PC-9 (cell line): ENCODE measurements around the gene EIF4E1B. TPM values are rescaled to one million over a fixed set of nuclear protein-coding genes. Genes with fewer than 3 reads are reported as not detected.

Experiments used
- BruUV-seq: library from RNA; stranded (reverse); fragments of 400-500 nt; replicated peaks from 2 replicates; lab custom pipeline; 2021; lab: Mats Ljungman, UMichigan
- CTCF ChIA-PET: fragments of 300-600 bp; sonication (Branson Sonifier 250); formaldehyde crosslinking; loops from one replicate; lab custom pipeline; 2022; ENCODE audit warnings: antibody characterized with exemption; lab: Charles Lee
- POLR2A ChIA-PET: fragments of 300-600 bp; sonication (Branson Sonifier 250); formaldehyde crosslinking; loops from one replicate; lab custom pipeline; 2022; ENCODE audit warnings: antibody characterized with exemption; ENCODE audit not compliant: unreplicated experiment; lab: Charles Lee
- DNase-seq, 2 experiments: peaks; one replicate each; pipeline versions ENCODE4 v3.0.0 to v3.0.0-alpha.2; 2015 to 2022; ENCODE audit warnings: mixed read lengths in 1 of 2
- H2AFZ ChIP-seq: fragments of 200-600 bp; sonication (generic); 2 replicates; pipeline ENCODE4 v1.8.1; 2017; ENCODE audit warnings: antibody characterized with exemption
- H3F3A ChIP-seq: fragments of 200-600 bp; sonication (generic); 2 replicates; pipeline ENCODE4 v1.8.1; 2017; ENCODE audit warnings: antibody characterized with exemption, mild to moderate bottlenecking, low read depth; ENCODE audit not compliant: insufficient read depth
- H3K27ac ChIP-seq: fragments of 200-600 bp; sonication (generic); 2 replicates; pipeline ENCODE4 v1.6.1; 2016; ENCODE audit warnings: mixed run types
- H3K27me3 ChIP-seq: fragments of 200-600 bp; sonication (generic); 2 replicates; pipeline ENCODE4 v1.6.1; 2016; ENCODE audit warnings: low read depth, mixed run types; ENCODE audit not compliant: insufficient read depth
- H3K36me3 ChIP-seq: fragments of 200-600 bp; sonication (generic); 2 replicates; pipeline ENCODE4 v1.6.1; 2016; ENCODE audit warnings: low read depth, mixed run types
- H3K4me1 ChIP-seq: fragments of 200-600 bp; sonication (generic); replicated peaks from 2 replicates; pipeline ENCODE4 v1.6.1; 2016; ENCODE audit warnings: mixed run types; ENCODE audit not compliant: insufficient read depth
- H3K4me2 ChIP-seq: fragments of 200-600 bp; sonication (generic); 2 replicates; pipeline ENCODE4 v1.6.1; 2017; ENCODE audit warnings: mixed run types
- H3K4me3 ChIP-seq: fragments of 200-600 bp; sonication (generic); 2 replicates; pipeline ENCODE4 v1.6.1; 2016; ENCODE audit warnings: mixed run types
- H3K79me2 ChIP-seq: fragments of 200-600 bp; sonication (generic); 2 replicates; pipeline ENCODE4 v1.6.1; 2017; ENCODE audit warnings: low read depth, mixed run types
- H3K9me2 ChIP-seq: fragments of 200-600 bp; sonication (generic); 2 replicates; pipeline ENCODE4 v1.8.1; 2017; ENCODE audit warnings: mild to moderate bottlenecking; ENCODE audit not compliant: insufficient read depth
- H3K9me3 ChIP-seq: fragments of 200-600 bp; sonication (generic); 2 replicates; pipeline ENCODE4 v1.8.1; 2016; ENCODE audit warnings: low read depth; ENCODE audit not compliant: insufficient read depth
- H4K20me1 ChIP-seq: fragments of 200-600 bp; sonication (generic); 2 replicates; pipeline ENCODE4 v1.8.1; 2017; ENCODE audit not compliant: insufficient read depth
- EZH2 ChIP-seq: fragments of 200-600 bp; sonication (generic); IDR thresholded peaks from 2 replicates; pipeline ENCODE4 v1.8.0; 2017; ENCODE audit warnings: antibody characterized with exemption, low read depth
- intact Hi-C: fragments of 100-400 bp; cut with micrococcal nuclease; formaldehyde crosslinking; loops from one replicate; pipeline ENCODE4 v1.10.0; 2022; ENCODE audit not compliant: unreplicated experiment
- total RNA-seq: library from RNA; stranded (reverse); gene quantifications from 2 replicates; pipeline ENCODE4 v1.2.3, GENCODE V29; 2021
- TF ChIP-seq, protein P1 (sequence below): fragments of 200-600 bp; sonication (generic); conservative IDR thresholded peaks from 2 replicates; pipeline ENCODE4 v1.6.1; 2017; ENCODE audit warnings: mixed run types, antibody characterized with exemption, mild to moderate bottlenecking, moderate library complexity

EIF4E1B gene
- total RNA-seq, 1 experiment from 2014 or later = not detected

GRCh38 chr5:176636426-176636825, 6.0 kb downstream of the EIF4E1B start:
- H3K4me2 ChIP-seq = no peak overlapping the region
- H3F3A ChIP-seq = 0 out of 2 replicates have a peak, but pooled peaks cover 3% of the 10 kb centered on the region
- no peaks in the 10 kb centered on the region for H3K79me2 ChIP-seq
- intact Hi-C loops = no loop called here
- no peak overlapping the region for H3K4me3 ChIP-seq
- BruUV-seq = no TSS peak
- ChIA-PET POLR2A (no interaction called here), CTCF (no interaction called here)
- no peaks in the 10 kb centered on the region for H3K9me2 ChIP-seq
- H3K4me1 ChIP-seq = no peaks in the 10 kb centered on the region
- H3K9me3 ChIP-seq = no peaks in the 10 kb centered on the region
- peaks cover 33% of the 10 kb centered on the region for H3K27me3 ChIP-seq
- no peaks in the 10 kb centered on the region for H4K20me1 ChIP-seq
- no peak overlapping the region for H3K27ac ChIP-seq
- H3K36me3 ChIP-seq = no peaks in the 10 kb centered on the region
- TF ChIP-seq, protein P1, sequence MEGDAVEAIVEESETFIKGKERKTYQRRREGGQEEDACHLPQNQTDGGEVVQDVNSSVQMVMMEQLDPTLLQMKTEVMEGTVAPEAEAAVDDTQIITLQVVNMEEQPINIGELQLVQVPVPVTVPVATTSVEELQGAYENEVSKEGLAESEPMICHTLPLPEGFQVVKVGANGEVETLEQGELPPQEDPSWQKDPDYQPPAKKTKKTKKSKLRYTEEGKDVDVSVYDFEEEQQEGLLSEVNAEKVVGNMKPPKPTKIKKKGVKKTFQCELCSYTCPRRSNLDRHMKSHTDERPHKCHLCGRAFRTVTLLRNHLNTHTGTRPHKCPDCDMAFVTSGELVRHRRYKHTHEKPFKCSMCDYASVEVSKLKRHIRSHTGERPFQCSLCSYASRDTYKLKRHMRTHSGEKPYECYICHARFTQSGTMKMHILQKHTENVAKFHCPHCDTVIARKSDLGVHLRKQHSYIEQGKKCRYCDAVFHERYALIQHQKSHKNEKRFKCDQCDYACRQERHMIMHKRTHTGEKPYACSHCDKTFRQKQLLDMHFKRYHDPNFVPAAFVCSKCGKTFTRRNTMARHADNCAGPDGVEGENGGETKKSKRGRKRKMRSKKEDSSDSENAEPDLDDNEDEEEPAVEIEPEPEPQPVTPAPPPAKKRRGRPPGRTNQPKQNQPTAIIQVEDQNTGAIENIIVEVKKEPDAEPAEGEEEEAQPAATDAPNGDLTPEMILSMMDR = no peak
- no peak for TF ChIP-seq EZH2
- no peak overlapping the region for H2AFZ ChIP-seq
- DNase-seq = no peak

- Histone ChIP-seq H3K9me3 (no peaks in the 10 kb centered on the region), H3K79me2 (no peaks in the 10 kb centered on the region), H3K4me1 (no peaks in the 10 kb centered on the region), H3K27ac (no peak overlapping the region), H3K4me2 (no peak overlapping the region), H3K4me3 (no peak overlapping the region), H3F3A (0 out of 2 replicates have a peak, but pooled peaks cover 3% of the 10 kb centered on the region), H3K9me2 (no peaks in the 10 kb centered on the region), H2AFZ (no peak overlapping the region), H3K36me3 (no peaks in the 10 kb centered on the region), H4K20me1 (no peaks in the 10 kb centered on the region), H3K27me3 (peaks cover 24% of the 10 kb centered on the region)
- no peak for DNase-seq
- ChIA-PET CTCF (no interaction called here), POLR2A (no interaction called here)
- no peak for TF ChIP-seq EZH2
- TF ChIP-seq, protein P1 = no peak
- no TSS peak for BruUV-seq
- intact Hi-C loops = no loop called here
These were observed 7.1 kb downstream of the EIF4E1B start for GRCh38 chr5:176637556-176637955.

- Histone ChIP-seq H3K36me3 (no peaks in the 10 kb centered on the region), H2AFZ (no peak overlapping the region), H3F3A (0 out of 2 replicates have a peak, but pooled peaks cover 3% of the 10 kb centered on the region), H3K4me1 (no peaks in the 10 kb centered on the region), H3K4me2 (no peak overlapping the region), H4K20me1 (no peaks in the 10 kb centered on the region), H3K27me3 (peaks cover 17% of the 10 kb centered on the region; the same call in 1 of the 2 replicates), H3K4me3 (no peak overlapping the region), H3K9me3 (no peaks in the 10 kb centered on the region), H3K9me2 (no peaks in the 10 kb centered on the region), H3K79me2 (no peaks in the 10 kb centered on the region), H3K27ac (no peak overlapping the region)
- no peak for TF ChIP-seq EZH2
- TF ChIP-seq, protein P1 = no peak
- POLR2A ChIA-PET = no interaction called here
- CTCF ChIA-PET = no interaction called here
- no TSS peak for BruUV-seq
- intact Hi-C loops = no loop called here
- DNase-seq = no peak
These were observed 8.0 kb downstream of the EIF4E1B start for GRCh38 chr5:176638437-176638836.
